H1 (cell line): Measurements from ENCODE around the gene TTBK2. TPM values are rescaled to one million over a fixed set of nuclear protein-coding genes. Genes with fewer than 3 reads are reported as not detected.

ENCODE experiments used
- CTCF ChIA-PET: fragments of 300-600 bp; sonication (Branson Sonifier 250); formaldehyde crosslinking; loops from one replicate; lab custom pipeline; 2021; ENCODE audit not compliant: partially characterized antibody; lab: Charles Lee
- POLR2A ChIA-PET: fragments of 300-600 bp; sonication (Branson Sonifier 250); formaldehyde crosslinking; loops from one replicate; lab custom pipeline; 2021; ENCODE audit warnings: inconsistent platforms; ENCODE audit not compliant: partially characterized antibody; lab: Charles Lee
- DNase-seq, 2 experiments: peaks; one replicate each; pipeline versions ENCODE4 v3.0.0 to v3.0.0-alpha.2; 2010 to 2022; ENCODE audit warnings: low spot score in 2 of 2, low read depth in 1 of 2, mixed read lengths in 1 of 2
- FAIRE-seq: peaks from 2 replicates; lab custom pipeline; 2011; peaks lifted over from hg19 to GRCh38; lab: Jason Lieb, UNC
- H2AFZ ChIP-seq: 2 replicates; pipeline ENCODE4 v1.8.1; 2012; ENCODE audit warnings: low read length, inconsistent platforms
- H2AK5ac ChIP-seq: 2 replicates; pipeline ENCODE4 v1.6.1; 2013; ENCODE audit warnings: low read depth, low read length
- H2BK120ac ChIP-seq: replicated peaks from 2 replicates; pipeline ENCODE3; 2013; ENCODE audit warnings: low read depth, low read length, inconsistent platforms
- H2BK12ac ChIP-seq: 2 replicates; pipeline ENCODE4 v1.6.1; 2013; ENCODE audit warnings: low read depth, low read length
- H2BK15ac ChIP-seq: 2 replicates; pipeline ENCODE4 v1.6.1; 2013; ENCODE audit warnings: low read length
- H2BK20ac ChIP-seq: 2 replicates; pipeline ENCODE4 v1.6.1; 2013; ENCODE audit warnings: low read length
- H2BK5ac ChIP-seq: 2 replicates; pipeline ENCODE4 v1.6.1; 2013; ENCODE audit warnings: low read depth, low read length
- H3K14ac ChIP-seq: 2 replicates; pipeline ENCODE4 v1.6.1; 2013; ENCODE audit warnings: inconsistent platforms; ENCODE audit not compliant: insufficient read length
- H3K18ac ChIP-seq: 2 replicates; pipeline ENCODE4 v1.6.1; 2013; ENCODE audit warnings: low read length; ENCODE audit errors: extremely low read depth
- H3K23ac ChIP-seq: 2 replicates; pipeline ENCODE4 v1.6.1; 2013; ENCODE audit warnings: inconsistent platforms; ENCODE audit not compliant: insufficient read length
- H3K23me2 ChIP-seq: 2 replicates; pipeline ENCODE4 v1.6.1; 2013; ENCODE audit warnings: low read depth, low read length
- H3K27ac ChIP-seq: 2 replicates; pipeline ENCODE4 v1.6.1; 2011; ENCODE audit warnings: low read depth, low read length, inconsistent platforms
- H3K27me3 ChIP-seq, 4 experiments: replicated peaks in 1 of 4; 1 replicate in 1 of 4; 2 replicates in 3 of 4; pipeline versions ENCODE4 v1.6.1 to v1.8.1; 2011 to 2013; ENCODE audit warnings: low read length in 3 of 4, mild to moderate bottlenecking in 3 of 4, inconsistent platforms in 2 of 4, mixed read lengths in 2 of 4, moderate library complexity in 1 of 4; ENCODE audit not compliant: control insufficient read depth in 3 of 4, insufficient read depth in 3 of 4; ENCODE audit errors: extremely low read depth in 1 of 4
- H3K36me3 ChIP-seq, 4 experiments: 2 replicates each; pipeline versions ENCODE4 v1.6.1 to v1.8.1; 2011 to 2013; ENCODE audit warnings: mild to moderate bottlenecking in 4 of 4, low read length in 3 of 4, moderate library complexity in 2 of 4, control low read depth in 1 of 4, inconsistent platforms in 1 of 4; ENCODE audit not compliant: insufficient read depth in 4 of 4, control insufficient read depth in 2 of 4
- H3K4ac ChIP-seq: replicated peaks from 2 replicates; pipeline ENCODE3; 2013; ENCODE audit warnings: low read length, low read depth, mixed read lengths, inconsistent platforms; ENCODE audit not compliant: insufficient read length
- H3K4me1 ChIP-seq, 4 experiments: replicated peaks in 1 of 4; 1 replicate in 1 of 4; 2 replicates in 3 of 4; pipeline versions ENCODE4 v1.6.1 to v1.8.1; 2011 to 2013; ENCODE audit warnings: low read length in 3 of 4, inconsistent platforms in 2 of 4, mixed read lengths in 1 of 4; ENCODE audit not compliant: insufficient read depth in 4 of 4, control insufficient read depth in 3 of 4
- H3K4me2 ChIP-seq, 2 experiments: 2 replicates each; pipeline versions ENCODE4 v1.6.1 to v1.8.1; 2011 to 2013; ENCODE audit warnings: low read depth in 2 of 2, low read length in 2 of 2, control low read depth in 1 of 2, inconsistent platforms in 1 of 2, mild to moderate bottlenecking in 1 of 2; ENCODE audit not compliant: insufficient read depth in 1 of 2
- H3K4me3 ChIP-seq, 4 experiments: fragments of 200-600, 300-600 bp in 1 of 4; sonication (generic), shearing (Covaris generic), sonication (Bioruptor Twin) in 1 of 4; 2 replicates each; pipeline versions ENCODE4 v1.5.1 to v1.8.1; 2011 to 2016; ENCODE audit warnings: low read length in 4 of 4, low read depth in 3 of 4, control low read depth in 2 of 4, inconsistent platforms in 2 of 4, mild to moderate bottlenecking in 2 of 4, mixed read lengths in 1 of 4, moderate library complexity in 1 of 4; ENCODE audit not compliant: insufficient read depth in 2 of 4; ENCODE audit errors: extremely low read depth in 1 of 4
- H3K56ac ChIP-seq: replicated peaks from 2 replicates; pipeline ENCODE3; 2013; ENCODE audit warnings: low read depth, mild to moderate bottlenecking, mixed read lengths, low read length, inconsistent platforms; ENCODE audit not compliant: insufficient read length
- H3K79me1 ChIP-seq: 2 replicates; pipeline ENCODE4 v1.6.1; 2013; ENCODE audit warnings: low read depth, low read length, control low read depth
- H3K79me2 ChIP-seq, 2 experiments: 2 replicates each; pipeline versions ENCODE4 v1.6.1 to v1.8.1; 2012 to 2013; ENCODE audit warnings: low read length in 2 of 2, mild to moderate bottlenecking in 2 of 2, inconsistent platforms in 1 of 2; ENCODE audit not compliant: insufficient read depth in 2 of 2, control insufficient read depth in 1 of 2
- H3K9ac ChIP-seq, 4 experiments: replicated peaks in 1 of 4; 1 replicate in 1 of 4; 2 replicates in 3 of 4; pipeline versions ENCODE4 v1.6.1 to v1.8.1; 2011 to 2013; ENCODE audit warnings: low read depth in 3 of 4, low read length in 3 of 4, control low read depth in 2 of 4, mild to moderate bottlenecking in 2 of 4, moderate library complexity in 2 of 4, inconsistent platforms in 1 of 4; ENCODE audit errors: extremely low read depth in 1 of 4
- H3K9me3 ChIP-seq, 2 experiments: 2 replicates each; pipeline versions ENCODE4 v1.6.1 to v1.8.1; 2012 to 2013; ENCODE audit warnings: mild to moderate bottlenecking in 2 of 2, moderate library complexity in 2 of 2, control low read depth in 1 of 2, inconsistent platforms in 1 of 2, low read depth in 1 of 2, low read length in 1 of 2, mixed read lengths in 1 of 2; ENCODE audit not compliant: insufficient read depth in 2 of 2
- H4K20me1 ChIP-seq, 2 experiments: replicated peaks in 1 of 2; 2 replicates each; pipeline versions ENCODE3 to v1.8.1; 2011 to 2013; ENCODE audit warnings: inconsistent platforms in 2 of 2, low read length in 2 of 2, mild to moderate bottlenecking in 1 of 2; ENCODE audit not compliant: insufficient read depth in 2 of 2, control insufficient read depth in 1 of 2
- H4K5ac ChIP-seq: 2 replicates; pipeline ENCODE4 v1.6.1; 2013; ENCODE audit warnings: low read length, low read depth, mixed read lengths, inconsistent platforms; ENCODE audit not compliant: insufficient read length
- H4K8ac ChIP-seq: 2 replicates; pipeline ENCODE4 v1.8.0; 2013; ENCODE audit warnings: mild to moderate bottlenecking, moderate library complexity, low read length, inconsistent platforms; ENCODE audit not compliant: insufficient read depth; ENCODE audit errors: extremely low read depth
- H4K91ac ChIP-seq: replicated peaks from 2 replicates; pipeline ENCODE3; 2013; ENCODE audit warnings: low read length, mixed read lengths, inconsistent platforms; ENCODE audit not compliant: insufficient read length
- ATF2 ChIP-seq: IDR thresholded peaks from 2 replicates; pipeline ENCODE4 v1.6.1; 2012; ENCODE audit warnings: low read length, inconsistent platforms
- ATF3 ChIP-seq: IDR thresholded peaks from 2 replicates; pipeline ENCODE4 v1.6.1; 2011; ENCODE audit warnings: low read depth, mild to moderate bottlenecking, low read length; ENCODE audit not compliant: insufficient read depth
- KDM4A ChIP-seq: IDR thresholded peaks from one replicate; pipeline ENCODE4 v1.7.1; 2012; ENCODE audit warnings: low read depth, mild to moderate bottlenecking, moderate library complexity, low read length, inconsistent platforms; ENCODE audit not compliant: severe bottlenecking
- MAX ChIP-seq: IDR thresholded peaks from 2 replicates; pipeline ENCODE4 v1.6.1; 2012; ENCODE audit warnings: inconsistent platforms
- RAD21 ChIP-seq, 2 experiments: IDR thresholded peaks in 1 of 2; conservative IDR thresholded peaks in 1 of 2; 2 replicates each; pipeline ENCODE4 v1.6.1; 2011; ENCODE audit warnings: low read depth in 2 of 2, low read length in 2 of 2, improper control_type of control experiment in 1 of 2, inconsistent platforms in 1 of 2, mild to moderate bottlenecking in 1 of 2, moderate library complexity in 1 of 2
- SAP30 ChIP-seq: fragments of 300-600 bp; sonication (generic); IDR thresholded peaks from 2 replicates; pipeline ENCODE4 v1.7.1; 2012; ENCODE audit warnings: low read length, moderate library complexity, mild to moderate bottlenecking, inconsistent platforms; ENCODE audit not compliant: insufficient read depth, insufficient replicate concordance
- SIRT6 ChIP-seq: IDR thresholded peaks from one replicate; pipeline ENCODE4 v1.7.1; 2012; ENCODE audit warnings: low read length, inconsistent platforms
- WGBS, 2 experiments: shearing (Covaris generic) in 1 of 2; methylation state at CpG; one replicate each; pipeline versions ENCODE4 v1.1.6 to v1.1.7; 2013 to 2015; ENCODE audit warnings: low lambda C conversion rate in 2 of 2, mixed read lengths in 2 of 2, inconsistent platforms in 1 of 2, low coverage in 1 of 2, missing lambda C conversion rate in 1 of 2; ENCODE audit not compliant: insufficient replicate concordance in 2 of 2, insufficient coverage in 1 of 2, insufficient read length in 1 of 2; ENCODE audit errors: extremely low coverage in 1 of 2, missing lambda C conversion rate in 1 of 2; 5-methylcytosine and 5-hydroxymethylcytosine counted together
- polyA plus RNA-seq, 7 experiments: library from polyadenylated mRNA; depleted of rRNA in 3 of 7; stranded (reverse) in 5 of 7; unstranded in 2 of 7; fragments of >200 nt in 5 of 7; fragments of 200-250 nt in 2 of 7; gene quantifications; 1 replicate in 5 of 7; 2 replicates in 1 of 7; 4 replicates in 1 of 7; pipeline versions ENCODE4 v1.2.1 to v1.2.3, GENCODE V29; 2011 to 2013; ENCODE audit warnings: missing spikeins in 2 of 7, mixed read lengths in 2 of 7
- total RNA-seq: library from RNA; stranded (reverse); fragmentation: NEBNext Ultra II Directional; extraction: Animal tissue kit (Norgen Biotek cat#: 25700); gene quantifications from 2 replicates; pipeline ENCODE4 v1.2.1, GENCODE V29; 2021

The TTBK2 gene
- total and polyA plus RNA-seq, 2 of the 8 experiments (the other 6 are each of a cell fraction or from before 2014, with no cell fraction given), result 2.7 to 18.2 TPM

GRCh38 chr15:42918047-42918446, 2.5 kb downstream of the TTBK2 start:
- Histone ChIP-seq H3K79me1 (no peaks in the 10 kb centered on the region), H3K23me2 (peaks cover 12% of the 10 kb centered on the region; the same call in 1 of the 2 replicates), H2BK5ac (no peak overlapping the region), H3K36me3 (no peaks in the 10 kb centered on the region), H3K4me2 (no peak overlapping the region), H4K91ac (no peak overlapping the region)
- CTCF ChIA-PET, result interaction anchor here (1.3 to 1.5 kb wide), 2 partner anchors 8 to 117 kb away, joined by 6 to 7 read pairs; no protein-coding TSS in a partner anchor
- TF ChIP-seq ATF2, result no peak
- no peak for TF ChIP-seq SAP30
- no peak for TF ChIP-seq ATF3
- no peak for TF ChIP-seq KDM4A
- TF ChIP-seq SIRT6, result no peak
- no peak for TF ChIP-seq RAD21 (IDR thresholded peaks at IDR 0.05 in 1 of 2, conservative IDR thresholded peaks at IDR 0.05 in 1 of 2; ENCODE audit: low read depth in 2 of 2, low read length in 2 of 2)
- TF ChIP-seq MAX, result no peak
- TF ChIP-seq, all 59 proteins: peak for 0
- Histone ChIP-seq H3K4ac (no peak overlapping the region), H2BK12ac (no peak overlapping the region), H2BK120ac (no peak overlapping the region), H3K14ac (no peak overlapping the region), H4K8ac (no peak overlapping the region), H2BK15ac (no peak overlapping the region), H3K23ac (no peak overlapping the region), H3K18ac (no peak overlapping the region), H2BK20ac (no peak overlapping the region), H3K27me3 (peaks cover 0 to 5% (median 2%) of the 10 kb centered on the region in 4 experiments; a peak in 2 of 7 replicates), H2AK5ac (no peak overlapping the region), H3K9ac (no peak overlapping the region), H2AFZ (no peak overlapping the region), H4K20me1 (peaks cover 0 to 5% of the 10 kb centered on the region in 2 experiments), H3K56ac (no peak overlapping the region), H3K27ac (no peak overlapping the region), H4K5ac (no peak overlapping the region), H3K4me1 (peaks cover 0 to 6% (median 0%) of the 10 kb centered on the region in 4 experiments; a peak in 2 of 7 replicates), H3K79me2 (peaks cover 0 to 52% of the 10 kb centered on the region in 2 experiments; a peak in 2 of 4 replicates), H3K9me3 (no peaks in the 10 kb centered on the region), H3K4me3 (no peak overlapping the region)
- POLR2A ChIA-PET, result no interaction called here
- no peak for DNase-seq
- FAIRE-seq, result no peak
- WGBS, 2 experiments, result 94% methylated on average over 5 of the region's 5 CpGs; no CpG with 5 or more reads in 1 of the 2 experiments
